HS-5 (cell line): Measurements from ENCODE around the gene XYLT1.

Experiments used
- DNase-seq: peaks from one replicate; pipeline ENCODE4 v3.0.0-alpha.2; 2012; ENCODE audit warnings: low read depth

XYLT1 gene

DNA sequence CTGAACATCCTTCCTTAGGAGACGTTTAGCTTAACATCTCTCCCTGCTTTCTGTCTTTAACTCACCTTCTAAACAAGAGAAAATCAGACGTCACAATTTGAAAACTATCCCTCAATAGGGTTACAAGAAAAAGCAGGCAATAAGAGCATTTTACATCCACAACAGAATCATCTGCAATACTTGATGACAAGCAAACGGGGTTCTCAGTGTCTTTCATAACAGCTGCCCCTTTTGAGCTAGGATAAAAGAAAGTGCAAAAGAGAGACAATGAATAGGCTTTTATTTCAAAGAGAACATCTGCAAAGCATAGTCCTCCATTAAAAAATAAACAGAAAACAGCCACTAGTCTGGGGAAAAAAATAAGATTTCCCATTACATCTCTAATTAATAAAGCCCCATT is 13.2 kb downstream of the XYLT1 start:
- no peak for DNase-seq

DNA sequence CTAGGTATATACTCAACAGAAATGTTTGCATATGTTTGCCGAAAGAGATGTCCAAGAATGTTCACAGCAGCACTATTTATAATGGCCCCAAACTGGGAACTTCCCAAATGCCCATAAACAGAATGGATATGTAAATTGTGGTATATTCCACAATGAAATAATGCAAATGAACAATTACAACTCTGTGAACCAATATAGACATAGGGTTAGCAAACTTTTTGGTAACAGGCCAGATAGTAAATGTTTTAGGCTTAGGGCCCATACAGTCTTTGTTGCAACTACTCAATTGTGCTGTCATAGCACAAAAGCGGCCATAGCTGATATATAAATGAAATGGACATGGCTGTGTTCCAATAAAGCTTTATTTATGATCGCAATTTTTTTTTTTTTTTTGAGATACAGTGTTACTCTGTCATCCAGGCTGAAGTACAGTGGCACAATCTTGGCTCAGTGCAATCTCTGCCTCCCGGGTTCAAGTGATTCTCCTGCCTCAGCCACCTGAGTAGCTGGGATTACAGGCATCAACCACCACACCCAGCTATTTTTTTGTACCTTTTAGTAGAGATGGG is 16.5 kb downstream of the XYLT1 start:
- no peak for DNase-seq

DNA sequence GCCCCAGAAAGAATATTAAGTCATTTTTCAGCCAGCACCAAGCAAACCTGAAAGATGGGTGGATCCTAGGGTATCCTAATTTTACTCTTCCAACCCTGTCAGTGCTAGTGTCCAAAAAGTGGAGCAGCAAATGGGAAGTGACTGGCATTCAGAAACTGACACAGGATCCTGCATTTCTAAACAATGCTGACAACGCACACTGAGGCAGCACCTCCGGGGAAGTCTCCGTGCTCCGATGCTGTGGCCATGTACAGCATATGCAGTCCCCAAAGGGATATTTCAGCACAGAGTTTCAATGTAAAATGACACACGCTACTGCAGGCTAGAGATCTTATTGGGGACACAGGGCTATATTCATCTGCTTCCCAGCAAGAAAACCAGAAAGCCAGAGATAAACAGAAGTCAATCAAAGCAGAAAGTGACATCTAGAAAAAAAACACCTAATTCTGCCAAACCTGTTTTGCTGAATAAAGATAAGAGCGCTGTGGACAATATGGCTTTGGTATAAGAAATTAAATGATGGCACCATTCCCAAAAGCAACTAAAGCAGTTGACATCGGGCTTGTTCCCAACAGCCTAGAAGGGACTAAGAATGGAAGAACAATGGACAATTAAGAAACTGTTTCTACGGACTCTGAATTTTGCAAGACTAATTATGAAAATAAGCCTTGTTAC is 17.3 kb downstream of the XYLT1 start:
- DNase-seq, result no peak

DNA sequence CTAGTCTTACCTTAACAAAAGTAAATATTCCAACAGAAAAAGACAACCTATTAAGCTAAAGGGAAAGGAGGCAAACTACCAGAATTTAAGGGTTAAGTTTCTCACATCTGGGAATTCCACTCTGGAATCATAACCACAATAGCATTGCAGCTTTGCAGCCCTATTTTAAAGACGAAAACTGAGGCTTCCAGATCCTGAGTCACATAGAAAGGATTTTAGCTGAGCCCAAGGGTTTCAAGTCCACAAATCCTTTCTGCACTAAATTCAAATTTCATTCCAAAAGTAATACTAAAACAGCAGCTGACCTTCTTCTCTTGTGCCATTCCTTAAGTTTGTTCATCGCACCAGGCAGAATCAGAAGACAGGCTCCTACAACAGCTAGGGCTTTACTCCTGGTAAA is 17.8 kb downstream of the XYLT1 start:
- DNase-seq, result no peak

DNA sequence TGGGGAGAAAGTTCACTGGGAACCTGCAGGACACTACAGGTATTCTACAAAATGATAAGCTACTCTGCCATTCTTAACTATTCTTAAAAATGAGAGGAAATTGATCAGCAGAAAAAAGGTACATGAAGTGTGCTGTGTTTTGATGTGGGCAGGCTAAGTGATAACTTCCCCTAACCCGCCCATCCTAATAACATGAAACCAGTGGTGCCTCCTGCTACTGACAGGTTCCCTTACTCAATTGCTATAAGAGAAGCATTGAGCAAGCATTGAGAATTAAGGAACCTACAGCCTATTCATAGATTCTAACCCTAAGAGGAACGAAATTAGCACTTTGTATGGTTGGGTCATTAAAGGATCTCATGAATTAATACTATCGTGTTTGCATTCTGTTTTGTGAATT is 18.9 kb downstream of the XYLT1 start:
- no peak for DNase-seq

DNA sequence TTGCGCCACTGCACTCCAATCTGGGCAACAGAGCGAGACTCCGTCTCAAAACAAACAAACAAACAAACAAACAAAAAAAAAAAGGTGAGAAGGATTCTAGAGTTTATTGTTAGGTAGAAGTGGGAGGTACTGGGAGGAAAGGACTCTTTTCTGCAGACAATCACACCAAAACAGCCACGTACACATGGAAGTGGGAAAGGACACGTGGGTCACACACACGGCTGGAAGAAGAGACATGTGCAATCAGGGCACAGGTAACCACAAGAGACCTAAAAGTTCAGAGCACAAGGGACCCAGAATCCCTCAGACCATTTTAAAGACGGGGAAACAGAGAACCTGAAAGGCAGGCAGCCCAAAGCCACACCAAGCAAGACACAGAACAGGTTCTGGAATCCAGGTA is 20.5 kb downstream of the XYLT1 start:
- no peak for DNase-seq

DNA sequence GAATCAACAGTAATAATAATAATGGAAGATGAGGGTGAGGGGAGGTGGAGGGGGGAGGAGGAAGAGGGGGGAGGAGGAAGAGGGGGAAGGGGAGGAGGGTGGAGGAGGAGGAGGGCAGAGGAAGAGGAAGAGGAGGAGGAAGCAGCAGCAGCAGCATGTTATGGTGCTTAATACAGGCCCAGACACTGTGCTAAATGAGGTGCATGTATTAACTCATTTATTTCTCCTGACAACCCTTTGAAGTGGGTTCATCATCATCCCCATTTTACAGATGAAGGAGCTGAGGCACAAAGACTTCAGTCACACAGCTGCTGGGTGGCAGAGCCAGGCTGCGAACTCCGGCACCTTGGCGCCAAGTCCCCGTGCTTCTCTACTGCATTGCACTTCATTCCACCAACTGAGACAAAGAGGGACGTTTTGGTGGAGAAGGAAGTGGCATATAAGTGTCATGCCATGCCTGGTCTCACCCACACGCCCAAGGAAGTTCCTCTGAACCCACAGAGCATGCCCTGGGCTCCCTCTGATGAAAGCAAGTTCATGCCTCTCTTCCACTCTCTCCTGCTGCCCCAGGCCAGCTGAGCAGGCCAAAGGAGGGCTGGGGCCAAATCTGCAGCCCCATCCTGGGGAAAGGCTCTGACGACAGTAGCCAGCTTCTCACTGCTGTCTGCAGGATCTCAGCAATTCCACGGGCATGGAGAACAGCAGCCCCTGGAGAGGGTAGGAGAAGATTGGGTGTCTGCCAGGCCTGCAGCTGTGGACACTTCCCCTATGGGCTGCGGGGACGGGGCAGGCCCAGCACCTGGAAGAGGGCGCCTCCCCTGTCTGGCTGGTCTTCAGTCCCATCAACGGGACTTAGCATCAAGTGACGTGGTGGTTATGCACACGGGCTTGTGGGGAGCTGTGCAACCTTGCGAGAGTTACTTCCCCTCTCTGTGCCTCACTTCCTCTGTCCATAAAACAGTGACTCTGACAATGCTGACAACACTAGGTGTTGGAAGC is 21.8 kb downstream of the XYLT1 start:
- DNase-seq, result no peak

DNA sequence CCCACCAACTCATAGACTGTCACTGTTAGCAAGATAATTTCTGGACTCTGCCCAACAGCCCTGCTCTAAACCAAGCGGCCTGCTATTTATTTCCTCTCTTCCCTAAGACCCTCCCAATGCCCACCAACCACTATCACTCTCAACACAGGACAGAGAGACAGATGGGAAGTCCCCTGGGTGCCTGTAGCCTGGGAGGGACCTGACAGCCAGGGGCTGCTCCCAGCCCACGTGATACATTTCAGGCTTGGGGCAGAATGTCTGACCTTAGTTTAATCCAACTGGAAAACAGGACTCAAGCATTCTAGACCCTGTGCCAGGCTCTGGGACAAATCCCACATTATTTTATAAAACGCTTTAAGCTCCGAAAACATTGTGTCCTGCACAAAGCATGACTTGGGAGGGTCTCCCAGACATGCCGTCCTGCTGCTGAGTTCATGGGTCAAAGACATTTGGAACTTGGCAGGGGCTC is 23.6 kb downstream of the XYLT1 start:
- no peak for DNase-seq

DNA sequence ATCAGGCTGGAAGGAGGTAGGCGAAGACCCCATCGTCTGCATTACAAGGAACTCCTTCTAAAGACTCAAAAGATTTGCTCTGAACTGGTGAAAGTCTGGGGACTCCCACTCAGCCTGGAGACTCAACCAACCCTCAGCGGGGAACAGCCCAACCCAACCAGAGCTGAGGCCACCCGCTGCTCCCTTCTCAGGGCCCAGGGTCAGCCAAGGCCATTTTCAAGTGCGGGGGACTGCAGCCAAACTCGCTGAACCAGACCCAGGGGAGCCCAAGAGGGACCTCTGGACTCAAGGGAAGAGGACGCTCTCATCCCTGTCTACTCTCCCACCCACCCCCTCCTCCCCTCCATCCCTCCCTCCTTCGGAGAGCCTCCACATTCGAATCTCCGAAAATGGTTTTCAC is 24.1 kb downstream of the XYLT1 start:
- DNase-seq, result no peak

DNA sequence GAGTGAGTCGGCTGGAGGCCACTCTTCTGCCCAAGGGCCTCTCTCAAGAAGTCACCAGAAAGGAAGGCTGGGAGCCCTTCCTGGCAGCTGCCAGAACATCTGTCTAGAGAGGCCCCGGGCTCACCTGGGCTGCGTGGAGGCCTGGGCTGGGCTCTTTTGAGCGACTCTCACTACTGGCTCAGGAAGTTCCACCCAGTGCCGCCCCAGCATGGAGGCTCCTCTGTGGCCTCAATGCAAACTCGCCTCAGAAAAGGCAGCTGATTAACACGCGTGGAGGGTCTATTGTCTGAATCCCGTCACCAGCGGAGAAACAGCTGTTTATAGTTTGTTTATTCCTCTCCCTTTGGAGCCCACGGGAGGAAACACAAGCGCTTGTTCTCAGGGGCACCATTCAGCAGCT is 25.3 kb downstream of the XYLT1 start:
- DNase-seq, result no peak

DNA sequence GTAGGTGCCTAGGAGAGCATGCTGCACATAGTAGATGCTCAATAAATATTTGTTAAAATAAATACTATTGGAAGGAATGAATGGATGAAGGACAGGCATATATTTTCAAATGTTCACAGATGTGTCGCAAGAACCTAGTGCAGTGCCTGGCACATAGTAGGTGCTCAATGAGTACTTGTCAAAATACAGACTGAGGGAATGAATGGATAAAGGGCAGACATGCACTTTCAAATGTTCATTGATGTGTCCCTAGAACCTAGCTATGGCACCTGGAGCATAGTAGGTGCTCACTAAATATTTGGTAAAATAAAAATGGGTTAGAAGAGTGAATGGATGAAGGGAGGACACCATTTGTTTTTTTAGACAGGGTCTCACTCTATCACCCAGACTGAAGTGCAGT is 26.1 kb downstream of the XYLT1 start:
- DNase-seq, result no peak

DNA sequence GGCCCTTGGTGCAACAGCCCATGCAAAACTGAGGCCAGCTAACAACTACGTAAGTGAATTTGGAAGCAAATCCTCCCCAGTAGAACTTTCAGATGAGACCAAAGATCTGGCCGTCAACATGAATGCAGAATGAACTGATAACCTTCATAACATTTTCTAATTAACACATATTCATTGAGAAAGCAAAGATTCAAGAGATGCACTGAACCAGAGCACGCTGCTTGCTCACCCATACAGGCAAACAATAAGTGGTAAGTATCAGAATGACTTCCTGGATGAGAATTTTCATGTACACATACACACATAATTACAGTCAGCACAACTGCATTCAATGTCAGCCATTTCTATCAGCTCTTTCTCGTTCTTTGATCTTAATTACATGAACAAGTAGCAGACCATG is 30.6 kb downstream of the XYLT1 start:
- no peak for DNase-seq

DNA sequence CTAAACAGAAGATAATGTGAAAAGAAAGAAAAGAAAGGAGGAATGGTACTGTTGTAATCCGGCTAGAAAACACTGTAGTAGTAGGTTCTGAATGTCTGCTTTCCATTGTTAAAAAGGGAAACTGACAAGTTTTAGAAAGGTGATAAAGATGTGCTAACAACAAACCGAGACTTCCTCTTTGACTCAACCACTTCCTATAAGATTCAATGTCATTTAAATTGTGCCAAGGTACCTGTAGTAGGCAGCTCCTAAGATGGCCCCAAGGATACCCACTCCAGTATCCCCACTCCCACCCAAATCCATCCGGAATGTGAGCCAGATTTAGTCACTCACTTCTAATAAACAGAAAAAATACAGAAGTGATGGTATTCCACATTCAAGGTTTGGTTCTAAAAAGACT is 31.2 kb downstream of the XYLT1 start:
- no peak for DNase-seq

DNA sequence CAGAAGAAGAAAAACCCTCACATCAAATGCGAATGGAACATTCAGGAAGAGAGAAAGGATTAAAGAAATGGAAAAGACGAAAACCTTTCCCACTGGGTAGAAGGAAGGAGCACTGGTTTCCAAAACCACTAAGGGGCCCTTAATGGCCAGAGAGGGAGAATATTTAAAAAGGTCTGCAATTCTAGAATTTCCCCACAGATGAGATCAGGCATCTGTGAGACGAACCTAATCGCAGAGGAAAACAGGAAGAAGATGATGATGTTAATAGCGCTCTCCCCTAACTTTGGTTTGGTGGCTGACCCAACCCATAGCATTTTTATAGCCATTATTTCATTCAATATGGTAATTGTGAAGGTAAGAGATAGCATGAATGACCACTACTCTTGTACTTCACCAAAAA is 32.8 kb downstream of the XYLT1 start:
- no peak for DNase-seq

DNA sequence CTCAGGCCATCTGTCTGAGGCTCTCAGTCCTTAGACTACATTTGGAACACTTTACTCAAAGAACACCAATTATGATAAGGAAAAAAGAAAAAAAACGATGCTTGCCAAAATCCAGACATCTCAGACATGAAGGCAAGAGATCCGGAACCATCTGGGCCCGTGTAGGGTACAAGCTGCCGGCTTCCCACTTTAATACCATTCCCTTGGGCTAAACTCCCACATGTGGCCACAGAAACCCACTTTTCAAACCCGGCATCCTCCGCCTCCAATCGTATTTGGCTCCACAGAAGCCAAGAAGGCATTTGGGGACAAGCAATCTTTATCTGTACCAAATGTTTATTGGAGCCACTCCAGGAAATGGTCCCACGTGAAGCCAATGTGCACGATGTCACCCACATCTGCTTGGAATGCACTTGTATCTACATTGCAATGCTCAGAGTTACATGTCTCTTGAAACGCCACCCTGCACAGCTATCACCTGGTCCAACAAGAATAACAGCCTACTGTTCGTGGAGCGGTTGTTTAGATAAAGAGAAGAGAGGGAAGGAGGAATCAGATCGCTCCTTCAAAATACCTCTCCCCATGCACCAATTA is 33.5 kb downstream of the XYLT1 start:
- no peak for DNase-seq

DNA sequence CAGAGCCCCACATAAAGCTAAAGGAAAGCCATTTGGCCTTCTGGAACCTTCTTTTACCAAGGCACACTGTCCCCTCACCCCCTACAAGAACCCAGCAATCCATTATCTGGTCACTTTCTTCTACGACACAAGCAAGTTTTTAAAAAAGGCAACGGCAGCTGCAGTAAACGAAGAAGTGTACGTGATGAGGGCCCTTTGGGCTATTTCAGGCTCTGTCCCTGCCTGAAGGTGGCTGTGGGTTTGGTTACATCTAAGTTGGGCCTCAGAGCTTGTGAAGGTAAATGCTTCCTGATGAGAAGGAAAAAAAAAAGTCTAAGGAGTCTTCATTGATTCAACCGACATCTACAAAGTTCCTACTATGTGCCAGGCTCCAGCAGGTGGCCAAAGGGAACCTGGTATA is 35.4 kb downstream of the XYLT1 start:
- DNase-seq, result no peak

DNA sequence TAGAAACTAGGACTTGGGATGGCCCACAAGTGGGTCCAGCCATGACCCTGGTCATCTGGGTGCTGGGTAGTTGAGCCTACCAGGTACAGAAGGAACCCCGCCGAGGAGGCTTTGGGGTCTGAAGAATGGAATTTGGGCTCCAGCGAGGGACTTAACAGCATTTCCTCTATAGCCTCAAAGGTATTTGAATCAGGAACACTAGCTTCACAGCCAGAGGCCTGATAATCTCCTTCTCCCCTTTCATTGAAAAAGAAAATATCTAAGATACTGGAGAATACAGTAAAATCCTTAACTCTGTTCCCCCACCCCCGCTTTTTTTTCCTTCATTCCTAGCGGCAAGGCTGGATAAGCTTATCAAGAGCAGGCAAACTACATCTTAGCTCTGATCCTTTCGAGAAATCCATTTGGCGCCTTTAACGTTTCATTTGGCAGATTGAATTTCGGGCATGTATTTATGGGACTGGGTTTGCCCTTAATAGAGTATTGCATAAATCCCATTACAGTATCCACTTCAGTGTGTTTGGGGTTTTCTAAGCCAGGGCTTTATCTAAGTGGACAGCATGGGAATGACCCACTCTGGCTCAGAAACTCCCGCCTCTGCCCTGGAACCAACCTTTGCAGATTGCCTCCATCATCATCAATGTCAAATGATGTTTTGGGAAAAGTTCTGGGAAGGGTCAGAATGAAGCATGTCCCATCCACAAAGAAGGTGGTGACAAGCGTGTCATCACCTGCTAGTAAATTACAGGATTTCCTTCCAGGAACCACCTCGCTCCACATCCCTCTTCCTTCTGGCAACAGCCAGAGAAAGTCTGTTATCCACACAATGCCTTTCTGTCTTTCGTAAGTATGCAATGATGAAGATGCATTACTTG is 36.9 kb downstream of the XYLT1 start:
- no peak for DNase-seq

DNA sequence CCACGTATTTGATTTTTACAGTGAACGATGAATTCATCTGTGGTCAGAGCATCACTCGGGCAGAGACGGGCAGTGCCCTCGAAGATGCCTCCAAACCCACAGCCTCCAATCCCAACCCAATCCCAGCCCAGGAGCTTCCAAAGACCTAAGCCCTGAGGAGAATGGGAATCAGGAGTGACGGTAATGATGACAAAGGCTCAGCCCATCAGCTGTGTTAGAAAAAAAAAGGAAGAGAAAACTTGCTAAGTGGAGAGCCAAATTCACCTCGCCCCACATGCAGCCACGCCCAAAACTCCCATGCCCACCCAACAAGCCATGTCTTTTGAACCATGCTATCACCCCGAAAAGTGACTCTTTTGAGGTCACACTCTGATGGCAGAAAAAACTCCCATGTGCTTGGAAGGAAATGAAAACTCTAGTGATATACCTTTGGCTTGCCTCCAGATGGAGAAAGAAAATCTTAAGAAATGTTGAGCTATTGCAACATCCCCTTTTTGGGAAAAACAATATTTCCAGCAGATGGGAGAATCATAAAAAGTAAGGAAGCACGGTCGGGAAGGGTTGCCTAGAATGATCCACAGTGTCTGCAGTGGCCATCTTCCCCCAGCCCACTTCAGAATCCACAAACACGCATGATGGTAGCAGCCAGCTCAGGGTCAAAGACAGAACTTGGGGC is 37.7 kb downstream of the XYLT1 start:
- no peak for DNase-seq

DNA sequence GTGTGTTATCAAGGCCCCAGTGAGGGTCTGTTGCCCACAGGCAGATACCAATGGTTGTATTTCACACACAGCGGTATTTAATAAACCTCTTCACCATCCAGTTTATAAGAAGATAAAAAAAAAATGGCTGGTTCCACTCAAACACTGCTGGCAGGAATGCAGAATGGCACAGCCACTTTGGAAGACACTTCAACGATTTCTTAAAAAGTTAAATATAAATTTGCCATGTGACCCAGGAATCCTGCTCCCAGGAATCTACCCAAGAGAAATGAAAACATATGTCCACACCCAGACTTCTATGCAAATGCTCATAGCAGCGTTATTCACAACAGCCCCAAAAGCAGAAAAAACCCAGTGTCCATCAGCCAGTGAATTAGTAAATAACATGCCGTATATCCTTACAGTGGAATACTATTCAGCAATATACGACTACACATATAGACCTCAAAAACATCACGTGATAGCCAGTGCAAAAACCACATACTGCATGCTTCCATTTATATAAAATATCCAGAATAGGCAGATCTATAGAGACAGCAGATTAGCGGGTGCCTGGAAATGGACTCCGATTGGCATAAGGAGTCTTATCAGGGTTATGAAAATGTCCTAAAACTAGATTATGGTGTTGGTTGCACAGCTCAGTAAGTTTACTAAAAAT is 38.7 kb downstream of the XYLT1 start:
- DNase-seq, result no peak

DNA sequence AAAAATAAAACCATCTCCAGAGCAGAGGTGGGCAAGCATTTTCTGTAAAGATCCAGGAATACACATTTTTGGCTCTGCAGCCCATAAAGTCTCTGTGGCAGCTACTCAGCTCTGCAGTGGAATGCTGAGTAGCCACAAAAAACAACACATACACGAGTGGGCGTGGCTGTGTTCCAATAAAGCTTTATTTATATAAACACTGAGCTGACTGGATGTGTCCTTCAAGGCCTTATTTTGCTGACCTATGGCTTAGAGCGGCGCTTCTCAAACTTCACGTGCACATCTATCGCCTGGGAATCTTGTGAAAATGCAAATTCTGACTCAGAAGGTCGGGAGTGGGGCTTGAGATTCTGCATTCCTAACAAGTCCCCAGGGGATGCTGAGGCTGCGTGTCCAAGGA is 39.7 kb downstream of the XYLT1 start:
- no peak for DNase-seq

DNA sequence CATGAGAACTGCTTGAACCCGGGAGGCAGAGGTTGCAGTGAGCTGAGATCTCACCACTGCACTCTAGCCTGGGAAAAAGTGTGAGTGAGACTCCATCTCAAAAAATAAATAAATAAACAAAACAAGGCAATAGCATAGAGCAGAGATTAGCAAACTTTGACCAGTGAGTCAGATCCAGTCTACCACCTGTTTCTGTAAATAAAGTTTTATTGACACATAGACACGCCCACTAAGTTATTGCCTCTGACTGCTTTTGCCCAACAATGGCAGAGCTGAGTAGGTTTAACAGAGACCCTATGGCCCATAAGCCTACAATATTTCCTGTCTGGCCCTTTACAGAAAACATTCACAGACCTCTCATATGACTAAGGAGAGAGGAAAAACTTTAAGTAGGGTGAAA is 44.3 kb downstream of the XYLT1 start:
- no peak for DNase-seq
